ENCODE data around the gene APOD. TPM values are rescaled to one million over a fixed set of nuclear protein-coding genes. Genes with fewer than 3 reads are reported as not detected.

The APOD gene
- total and polyA plus RNA-seq, 9 of the 15 experiments (the other 6 are each of a cell fraction or from before 2014, with no cell fraction given): 0.18 to 0.50 (median 0.35) TPM; not detected in 1

DNA sequence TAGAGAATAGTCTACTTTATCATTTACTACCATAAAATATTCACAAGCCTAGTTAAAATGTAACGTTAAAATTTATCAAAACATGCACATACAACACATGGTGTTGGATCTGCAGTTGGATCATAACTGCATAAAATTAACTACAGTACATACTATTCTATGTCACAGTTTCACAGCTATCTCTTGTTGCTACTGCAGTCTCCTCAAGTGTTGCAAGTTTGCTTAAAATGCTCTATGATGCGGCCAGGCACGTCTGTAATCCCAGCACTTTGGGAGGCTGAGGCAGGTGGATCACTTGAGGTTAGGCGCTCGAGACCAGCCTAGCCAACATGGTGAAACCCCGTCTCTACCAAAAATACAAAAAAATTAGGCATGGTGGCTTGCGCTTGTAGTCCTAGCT is 50.9 kb downstream of the APOD start (continued):
- TF ChIP-seq, protein P1, sequence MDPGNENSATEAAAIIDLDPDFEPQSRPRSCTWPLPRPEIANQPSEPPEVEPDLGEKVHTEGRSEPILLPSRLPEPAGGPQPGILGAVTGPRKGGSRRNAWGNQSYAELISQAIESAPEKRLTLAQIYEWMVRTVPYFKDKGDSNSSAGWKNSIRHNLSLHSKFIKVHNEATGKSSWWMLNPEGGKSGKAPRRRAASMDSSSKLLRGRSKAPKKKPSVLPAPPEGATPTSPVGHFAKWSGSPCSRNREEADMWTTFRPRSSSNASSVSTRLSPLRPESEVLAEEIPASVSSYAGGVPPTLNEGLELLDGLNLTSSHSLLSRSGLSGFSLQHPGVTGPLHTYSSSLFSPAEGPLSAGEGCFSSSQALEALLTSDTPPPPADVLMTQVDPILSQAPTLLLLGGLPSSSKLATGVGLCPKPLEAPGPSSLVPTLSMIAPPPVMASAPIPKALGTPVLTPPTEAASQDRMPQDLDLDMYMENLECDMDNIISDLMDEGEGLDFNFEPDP (CRISPR knock-in tag; IDR thresholded peaks at IDR 0.05): no peak
- TF ChIP-seq GABPB1 (CRISPR knock-in tag; IDR thresholded peaks at IDR 0.05) (no peak), ZNF76 (CRISPR knock-in tag; IDR thresholded peaks at IDR 0.05; ENCODE audit: borderline replicate concordance) (no peak), MAFG (tag; conservative IDR thresholded peaks at IDR 0.05) (no peak), GATAD2A (IDR thresholded peaks at IDR 0.05) (no peak), ZNF766 (CRISPR knock-in tag; conservative IDR thresholded peaks at IDR 0.05) (no peak)
- TF ChIP-seq, protein P2, sequence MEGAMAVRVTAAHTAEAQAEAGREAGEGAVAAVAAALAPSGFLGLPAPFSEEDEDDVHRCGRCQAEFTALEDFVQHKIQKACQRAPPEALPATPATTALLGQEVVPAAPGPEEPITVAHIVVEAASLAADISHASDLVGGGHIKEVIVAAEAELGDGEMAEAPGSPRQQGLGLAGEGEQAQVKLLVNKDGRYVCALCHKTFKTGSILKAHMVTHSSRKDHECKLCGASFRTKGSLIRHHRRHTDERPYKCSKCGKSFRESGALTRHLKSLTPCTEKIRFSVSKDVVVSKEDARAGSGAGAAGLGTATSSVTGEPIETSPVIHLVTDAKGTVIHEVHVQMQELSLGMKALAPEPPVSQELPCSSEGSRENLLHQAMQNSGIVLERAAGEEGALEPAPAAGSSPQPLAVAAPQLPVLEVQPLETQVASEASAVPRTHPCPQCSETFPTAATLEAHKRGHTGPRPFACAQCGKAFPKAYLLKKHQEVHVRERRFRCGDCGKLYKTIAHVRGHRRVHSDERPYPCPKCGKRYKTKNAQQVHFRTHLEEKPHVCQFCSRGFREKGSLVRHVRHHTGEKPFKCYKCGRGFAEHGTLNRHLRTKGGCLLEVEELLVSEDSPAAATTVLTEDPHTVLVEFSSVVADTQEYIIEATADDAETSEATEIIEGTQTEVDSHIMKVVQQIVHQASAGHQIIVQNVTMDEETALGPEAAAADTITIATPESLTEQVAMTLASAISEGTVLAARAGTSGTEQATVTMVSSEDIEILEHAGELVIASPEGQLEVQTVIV (CRISPR knock-in tag; IDR thresholded peaks at IDR 0.05; ENCODE audit: borderline replicate concordance): no peak
- TF ChIP-seq, protein P3, sequence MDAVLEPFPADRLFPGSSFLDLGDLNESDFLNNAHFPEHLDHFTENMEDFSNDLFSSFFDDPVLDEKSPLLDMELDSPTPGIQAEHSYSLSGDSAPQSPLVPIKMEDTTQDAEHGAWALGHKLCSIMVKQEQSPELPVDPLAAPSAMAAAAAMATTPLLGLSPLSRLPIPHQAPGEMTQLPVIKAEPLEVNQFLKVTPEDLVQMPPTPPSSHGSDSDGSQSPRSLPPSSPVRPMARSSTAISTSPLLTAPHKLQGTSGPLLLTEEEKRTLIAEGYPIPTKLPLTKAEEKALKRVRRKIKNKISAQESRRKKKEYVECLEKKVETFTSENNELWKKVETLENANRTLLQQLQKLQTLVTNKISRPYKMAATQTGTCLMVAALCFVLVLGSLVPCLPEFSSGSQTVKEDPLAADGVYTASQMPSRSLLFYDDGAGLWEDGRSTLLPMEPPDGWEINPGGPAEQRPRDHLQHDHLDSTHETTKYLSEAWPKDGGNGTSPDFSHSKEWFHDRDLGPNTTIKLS (IDR thresholded peaks at IDR 0.05; ENCODE audit: borderline replicate concordance, low read depth): no peak
- TF ChIP-seq, protein P4, sequence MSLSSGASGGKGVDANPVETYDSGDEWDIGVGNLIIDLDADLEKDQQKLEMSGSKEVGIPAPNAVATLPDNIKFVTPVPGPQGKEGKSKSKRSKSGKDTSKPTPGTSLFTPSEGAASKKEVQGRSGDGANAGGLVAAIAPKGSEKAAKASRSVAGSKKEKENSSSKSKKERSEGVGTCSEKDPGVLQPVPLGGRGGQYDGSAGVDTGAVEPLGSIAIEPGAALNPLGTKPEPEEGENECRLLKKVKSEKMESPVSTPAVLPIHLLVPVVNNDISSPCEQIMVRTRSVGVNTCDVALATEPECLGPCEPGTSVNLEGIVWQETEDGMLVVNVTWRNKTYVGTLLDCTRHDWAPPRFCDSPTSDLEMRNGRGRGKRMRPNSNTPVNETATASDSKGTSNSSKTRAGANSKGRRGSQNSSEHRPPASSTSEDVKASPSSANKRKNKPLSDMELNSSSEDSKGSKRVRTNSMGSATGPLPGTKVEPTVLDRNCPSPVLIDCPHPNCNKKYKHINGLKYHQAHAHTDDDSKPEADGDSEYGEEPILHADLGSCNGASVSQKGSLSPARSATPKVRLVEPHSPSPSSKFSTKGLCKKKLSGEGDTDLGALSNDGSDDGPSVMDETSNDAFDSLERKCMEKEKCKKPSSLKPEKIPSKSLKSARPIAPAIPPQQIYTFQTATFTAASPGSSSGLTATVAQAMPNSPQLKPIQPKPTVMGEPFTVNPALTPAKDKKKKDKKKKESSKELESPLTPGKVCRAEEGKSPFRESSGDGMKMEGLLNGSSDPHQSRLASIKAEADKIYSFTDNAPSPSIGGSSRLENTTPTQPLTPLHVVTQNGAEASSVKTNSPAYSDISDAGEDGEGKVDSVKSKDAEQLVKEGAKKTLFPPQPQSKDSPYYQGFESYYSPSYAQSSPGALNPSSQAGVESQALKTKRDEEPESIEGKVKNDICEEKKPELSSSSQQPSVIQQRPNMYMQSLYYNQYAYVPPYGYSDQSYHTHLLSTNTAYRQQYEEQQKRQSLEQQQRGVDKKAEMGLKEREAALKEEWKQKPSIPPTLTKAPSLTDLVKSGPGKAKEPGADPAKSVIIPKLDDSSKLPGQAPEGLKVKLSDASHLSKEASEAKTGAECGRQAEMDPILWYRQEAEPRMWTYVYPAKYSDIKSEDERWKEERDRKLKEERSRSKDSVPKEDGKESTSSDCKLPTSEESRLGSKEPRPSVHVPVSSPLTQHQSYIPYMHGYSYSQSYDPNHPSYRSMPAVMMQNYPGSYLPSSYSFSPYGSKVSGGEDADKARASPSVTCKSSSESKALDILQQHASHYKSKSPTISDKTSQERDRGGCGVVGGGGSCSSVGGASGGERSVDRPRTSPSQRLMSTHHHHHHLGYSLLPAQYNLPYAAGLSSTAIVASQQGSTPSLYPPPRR (CRISPR knock-in tag; IDR thresholded peaks at IDR 0.05; ENCODE audit: borderline replicate concordance): no peak
- TF ChIP-seq, protein P5, sequence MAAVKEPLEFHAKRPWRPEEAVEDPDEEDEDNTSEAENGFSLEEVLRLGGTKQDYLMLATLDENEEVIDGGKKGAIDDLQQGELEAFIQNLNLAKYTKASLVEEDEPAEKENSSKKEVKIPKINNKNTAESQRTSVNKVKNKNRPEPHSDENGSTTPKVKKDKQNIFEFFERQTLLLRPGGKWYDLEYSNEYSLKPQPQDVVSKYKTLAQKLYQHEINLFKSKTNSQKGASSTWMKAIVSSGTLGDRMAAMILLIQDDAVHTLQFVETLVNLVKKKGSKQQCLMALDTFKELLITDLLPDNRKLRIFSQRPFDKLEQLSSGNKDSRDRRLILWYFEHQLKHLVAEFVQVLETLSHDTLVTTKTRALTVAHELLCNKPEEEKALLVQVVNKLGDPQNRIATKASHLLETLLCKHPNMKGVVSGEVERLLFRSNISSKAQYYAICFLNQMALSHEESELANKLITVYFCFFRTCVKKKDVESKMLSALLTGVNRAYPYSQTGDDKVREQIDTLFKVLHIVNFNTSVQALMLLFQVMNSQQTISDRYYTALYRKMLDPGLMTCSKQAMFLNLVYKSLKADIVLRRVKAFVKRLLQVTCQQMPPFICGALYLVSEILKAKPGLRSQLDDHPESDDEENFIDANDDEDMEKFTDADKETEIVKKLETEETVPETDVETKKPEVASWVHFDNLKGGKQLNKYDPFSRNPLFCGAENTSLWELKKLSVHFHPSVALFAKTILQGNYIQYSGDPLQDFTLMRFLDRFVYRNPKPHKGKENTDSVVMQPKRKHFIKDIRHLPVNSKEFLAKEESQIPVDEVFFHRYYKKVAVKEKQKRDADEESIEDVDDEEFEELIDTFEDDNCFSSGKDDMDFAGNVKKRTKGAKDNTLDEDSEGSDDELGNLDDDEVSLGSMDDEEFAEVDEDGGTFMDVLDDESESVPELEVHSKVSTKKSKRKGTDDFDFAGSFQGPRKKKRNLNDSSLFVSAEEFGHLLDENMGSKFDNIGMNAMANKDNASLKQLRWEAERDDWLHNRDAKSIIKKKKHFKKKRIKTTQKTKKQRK (IDR thresholded peaks at IDR 0.05; ENCODE audit: borderline replicate concordance, low read depth, low read length): no peak
